ENCODE data around the gene ZNF771. TPM values are rescaled to one million over a fixed set of nuclear protein-coding genes. Genes with fewer than 3 reads are reported as not detected.

The ZNF771 gene
- total RNA-seq, 2 experiments from 2014 or later, result 5.4 to 5.7 TPM

GRCh38 chr16:30418350-30419181, 11.2 kb downstream of the ZNF771 start:
- H3K36me3 Mint-ChIP-seq, result peaks cover 33% of the 10 kb centered on the region
- H3K9me3 Mint-ChIP-seq, result no peaks in the 10 kb centered on the region
- H3K4me3 Mint-ChIP-seq, result peak overlapping the region; percentile 58
- DNase-seq, result no peak
- H3K4me1 Mint-ChIP-seq (ENCODE audit: low read depth), result peaks cover 28% of the 10 kb centered on the region
- ChIA-PET POLR2A (interaction anchor here (0.7 to 1.9 kb wide), 20 partner anchors 9 to 353 kb away, joined by 3 to 22 read pairs (median 4); partner anchors contain the start of genes ALDOA, CD2BP2, DCTPP1 and SEPHS2), CTCF (interaction anchor here (0.5 to 6.0 kb wide), 21 partner anchors 10 to 362 kb away, joined by 3 to 48 read pairs (median 4); partner anchors contain the start of genes DCTPP1, TBX6, ZNF48 and ZNF688)
- intact Hi-C loops (cut with micrococcal nuclease), result no loop called here
- no peak overlapping the region for H3K27ac Mint-ChIP-seq
- H3K27me3 Mint-ChIP-seq, result no peaks in the 10 kb centered on the region

DNA sequence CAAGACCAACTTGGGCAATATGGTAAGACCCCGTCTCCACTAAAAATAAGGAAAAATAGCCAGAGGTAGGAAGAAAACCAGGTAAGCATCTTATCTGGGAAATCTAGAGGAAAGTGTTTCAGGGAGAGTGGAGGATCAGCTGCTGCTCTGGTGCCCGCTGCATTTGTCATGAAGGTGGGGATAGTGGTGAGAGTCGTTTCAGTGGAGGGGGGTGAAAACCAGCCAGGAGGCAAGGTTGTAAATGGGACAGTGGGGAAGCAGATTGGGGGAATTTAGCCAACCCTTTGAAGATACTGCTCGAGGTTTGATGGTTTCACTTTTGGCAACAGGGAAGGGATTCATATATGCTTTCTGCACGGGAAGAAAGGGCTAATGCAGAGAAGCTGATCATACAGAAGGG, 13.6 kb downstream of the ZNF771 start:
- no peak for DNase-seq
- H3K4me3 Mint-ChIP-seq, result no peak overlapping the region
- no peak overlapping the region for H3K27ac Mint-ChIP-seq
- CTCF ChIA-PET, result interaction anchor here (1.2 to 6.0 kb wide), 2 partner anchors 9 to 11 kb away, joined by 4 to 46 read pairs; partner anchors contain the start of gene DCTPP1
- POLR2A ChIA-PET, result interaction anchor here (1.3 kb wide), 1 partner anchor 9 kb away, joined by 6 read pairs; the partner anchor contains the start of gene DCTPP1
- H3K27me3 Mint-ChIP-seq, result no peaks in the 10 kb centered on the region
- intact Hi-C loops (cut with micrococcal nuclease), result no loop called here
- peaks cover 23% of the 10 kb centered on the region for H3K4me1 Mint-ChIP-seq (ENCODE audit: low read depth)
- H3K36me3 Mint-ChIP-seq, result peaks cover 42% of the 10 kb centered on the region
- H3K9me3 Mint-ChIP-seq, result no peaks in the 10 kb centered on the region

GRCh38 chr16:30428055-30428454, 20.6 kb downstream of the ZNF771 start:
- peak overlapping the region; percentile 44 for H3K27ac Mint-ChIP-seq
- CTCF ChIA-PET, result interaction anchor here (1.0 to 3.2 kb wide), 2 partner anchors 45 to 201 kb away, joined by 3 to 36 read pairs; partner anchors contain the start of gene ITGAL
- peaks cover 32% of the 10 kb centered on the region for H3K36me3 Mint-ChIP-seq
- H3K4me3 Mint-ChIP-seq, result peak overlapping the region; percentile 20
- H3K9me3 Mint-ChIP-seq, result no peaks in the 10 kb centered on the region
- POLR2A ChIA-PET, result no interaction called here
- H3K27me3 Mint-ChIP-seq, result no peaks in the 10 kb centered on the region
- peaks cover 24% of the 10 kb centered on the region for H3K4me1 Mint-ChIP-seq (ENCODE audit: low read depth)
- DNase-seq, result no peak
- intact Hi-C loops (cut with micrococcal nuclease), result no loop called here

DNA sequence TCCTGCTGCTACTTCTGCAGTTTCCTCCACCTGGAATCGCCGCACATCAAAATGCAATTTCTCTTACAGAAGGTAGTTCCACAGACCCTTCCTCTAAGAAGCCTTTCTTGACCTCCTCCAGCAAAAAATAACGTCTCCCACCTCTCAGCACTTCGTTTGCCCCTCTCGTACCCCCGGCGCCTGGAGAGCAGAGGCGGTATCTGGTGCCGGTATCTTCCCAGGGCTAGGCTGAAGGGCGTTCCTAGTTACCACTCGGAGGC, 21.9 kb downstream of the ZNF771 start:
- POLR2A ChIA-PET, result interaction anchor here (0.8 to 2.5 kb wide), 22 partner anchors 9 to 246 kb away, joined by 3 to 26 read pairs (median 4); partner anchors contain the start of genes CORO1A, FBRS, ITGAL and ZNF689
- no peak for DNase-seq
- Mint-ChIP-seq H3K27me3 (no peaks in the 10 kb centered on the region), H3K4me3 (no peak overlapping the region), H3K9me3 (no peaks in the 10 kb centered on the region), H3K4me1 (ENCODE audit: low read depth) (peaks cover 32% of the 10 kb centered on the region), H3K27ac (no peak overlapping the region), H3K36me3 (peaks cover 24% of the 10 kb centered on the region)
- CTCF ChIA-PET, result interaction anchor here (0.5 to 3.9 kb wide), 62 partner anchors 10 to 605 kb away, joined by 3 to 52 read pairs (median 7); partner anchors contain the start of genes CD2BP2, FBRS, ITGAL and PRR14
- intact Hi-C loops (cut with micrococcal nuclease), result no loop called here

DNA sequence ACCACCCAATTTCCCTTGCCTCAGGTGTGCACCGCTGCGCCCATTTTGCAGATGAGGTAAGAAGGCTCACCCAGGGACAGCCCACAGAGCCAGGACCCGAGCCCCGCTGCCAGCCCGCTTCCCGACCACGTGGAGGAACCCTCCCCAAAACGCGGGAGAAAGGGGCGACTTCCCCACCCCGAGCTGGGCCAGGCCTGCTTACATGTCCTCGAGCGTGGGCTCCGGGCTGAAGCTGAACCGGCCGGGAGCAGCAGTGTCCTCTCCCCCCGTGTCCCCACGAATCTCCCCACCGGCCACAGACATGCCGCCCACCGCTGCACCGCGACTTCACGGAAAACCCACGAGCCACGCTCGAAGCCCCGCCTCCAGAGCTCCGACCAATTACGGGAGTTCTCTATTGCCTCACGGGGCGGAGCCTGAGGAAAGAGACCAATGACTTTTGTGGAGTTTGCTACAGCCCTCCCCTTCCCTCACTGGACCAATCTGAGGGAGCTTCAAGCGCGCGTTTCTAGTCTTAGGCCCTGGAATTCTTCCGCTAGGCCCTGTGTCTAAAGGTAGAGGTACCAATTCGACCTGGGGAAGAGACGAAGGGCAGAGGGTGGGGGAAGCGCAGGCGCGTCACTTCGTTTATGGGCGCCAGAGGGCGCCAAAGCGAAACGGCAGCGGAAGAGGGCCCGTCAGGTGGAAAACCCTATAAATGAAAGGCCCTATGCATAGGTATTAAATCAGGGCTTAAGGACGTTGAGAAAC, 22.4 kb downstream of the ZNF771 start, which contains the start of gene DCTPP1:
Gene DCTPP1, minus strand, starts transcription at position 353 of the 750 bp plus-strand sequence. Its CDS starts 50 bp downstream, at position 303.
- POLR2A ChIA-PET, result interaction anchor here (0.7 to 2.5 kb wide), 23 partner anchors 10 to 247 kb away, joined by 3 to 26 read pairs (median 4); partner anchors contain the start of genes CORO1A, FBRS, ITGAL and SEPTIN1
- Mint-ChIP-seq H3K9me3 (no peaks in the 10 kb centered on the region), H3K4me3 (no peak within 1 kb of the TSS), H3K4me1 (ENCODE audit: low read depth) (peaks cover 35% of the 10 kb centered on the region), H3K36me3 (peaks cover 20% of the 10 kb centered on the region), H3K27ac (no peak within 1 kb of the TSS), H3K27me3 (no peaks in the 10 kb centered on the region)
- CTCF ChIA-PET, result interaction anchor here (0.5 to 3.9 kb wide), 63 partner anchors 10 to 605 kb away, joined by 3 to 52 read pairs (median 7); partner anchors contain the start of genes CD2BP2, FBRS, ITGAL and PRR14
- intact Hi-C loops (cut with micrococcal nuclease), result loop anchor here (5.0 kb wide), 5 partner anchors 107 to 267 kb away; partner anchors contain the start of genes SRCAP, ZNF689 and ZNF764
- peak; percentile 97 for DNase-seq

DNA sequence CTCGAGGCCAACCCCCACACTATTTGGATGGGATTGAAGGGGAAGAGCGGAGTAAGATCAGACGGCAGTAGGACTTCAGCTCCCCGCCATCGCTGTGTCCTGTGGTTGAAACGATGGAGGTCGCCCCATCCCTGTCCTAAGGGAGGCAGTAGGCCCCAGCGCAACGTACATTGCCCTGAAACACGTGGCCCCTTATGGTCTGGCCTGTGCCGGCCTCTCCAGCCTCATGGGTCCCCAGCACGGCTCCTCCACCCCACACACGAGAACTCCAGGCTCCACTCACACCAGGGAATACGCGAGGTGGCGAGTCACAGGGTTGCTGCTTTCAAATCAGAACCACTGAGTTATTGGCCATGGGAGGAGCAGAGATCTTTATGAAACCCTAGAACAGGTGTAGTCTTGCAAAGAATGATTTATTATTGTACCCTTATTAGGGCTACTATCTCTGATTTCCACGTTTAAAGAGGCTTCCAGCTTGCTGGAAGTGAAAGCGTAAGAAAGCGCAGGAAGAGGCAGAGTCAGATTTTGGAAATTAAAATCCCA, 23.1 kb downstream of the ZNF771 start:
- H3K27me3 Mint-ChIP-seq, result no peaks in the 10 kb centered on the region
- H3K9me3 Mint-ChIP-seq, result no peaks in the 10 kb centered on the region
- H3K4me1 Mint-ChIP-seq (ENCODE audit: low read depth), result peaks cover 38% of the 10 kb centered on the region
- H3K36me3 Mint-ChIP-seq, result peaks cover 19% of the 10 kb centered on the region
- ChIA-PET POLR2A (interaction anchor here (0.7 to 2.5 kb wide), 22 partner anchors 10 to 247 kb away, joined by 3 to 26 read pairs (median 4); partner anchors contain the start of genes CORO1A, FBRS, ITGAL and SEPTIN1), CTCF (interaction anchor here (0.9 to 3.9 kb wide), 44 partner anchors 9 to 375 kb away, joined by 3 to 52 read pairs (median 8); partner anchors contain the start of genes CD2BP2, FBRS, ITGAL and PRR14)
- intact Hi-C loops (cut with micrococcal nuclease), result loop anchor here (5.0 kb wide), 5 partner anchors 107 to 267 kb away; partner anchors contain the start of genes SRCAP, ZNF689 and ZNF764
- DNase-seq, result peak; percentile 61
- no peak overlapping the region for H3K27ac Mint-ChIP-seq
- H3K4me3 Mint-ChIP-seq, result no peak overlapping the region

DNA sequence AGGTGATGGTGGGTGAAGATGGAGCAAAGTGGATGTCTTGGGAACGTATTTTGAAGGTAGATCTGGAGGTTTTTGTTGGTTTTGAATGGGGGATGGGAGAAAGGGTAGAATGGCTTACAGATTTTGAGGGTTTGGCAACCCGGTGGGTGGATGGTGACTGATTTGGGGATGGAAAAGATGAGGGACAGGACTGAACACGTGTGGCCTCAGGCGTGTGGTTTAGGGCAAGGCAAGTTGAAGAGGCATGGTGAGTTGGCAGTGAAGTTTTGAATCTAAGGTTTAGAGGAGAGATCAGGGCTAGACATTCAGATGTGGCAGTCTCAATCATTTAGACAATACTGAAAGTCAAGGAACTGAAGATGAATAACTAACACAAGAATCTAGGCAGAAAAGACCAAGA, 27.4 kb downstream of the ZNF771 start:
- DNase-seq, result peak; percentile 93
- CTCF ChIA-PET, result interaction anchor here (1.0 kb wide), 1 partner anchor 38 kb away, joined by 6 read pairs; the partner anchor contains the start of gene ITGAL
- Mint-ChIP-seq H3K4me3 (peak overlapping the region; percentile 7), H3K27me3 (no peaks in the 10 kb centered on the region), H3K36me3 (no peaks in the 10 kb centered on the region), H3K9me3 (no peaks in the 10 kb centered on the region), H3K4me1 (ENCODE audit: low read depth) (peaks cover 24% of the 10 kb centered on the region), H3K27ac (peak overlapping the region; percentile 80)
- intact Hi-C loops (cut with micrococcal nuclease), result loop anchor here (1.0 to 5.0 kb wide), 7 partner anchors 10 to 262 kb away; partner anchors contain the start of genes SEPHS2, SRCAP, ZNF689 and ZNF764
- POLR2A ChIA-PET, result interaction anchor here (0.7 to 1.4 kb wide), 3 partner anchors 10 to 22 kb away, joined by 3 to 6 read pairs (median 5); partner anchors contain the start of gene SEPHS2

GRCh38 chr16:30437511-30438046, 30.2 kb downstream of the ZNF771 start:
- intact Hi-C loops (cut with micrococcal nuclease), result no loop called here
- ChIA-PET CTCF (interaction anchor here (0.6 to 2.1 kb wide), 3 partner anchors 12 to 190 kb away, joined by 3 to 9 read pairs (median 4); no protein-coding TSS in a partner anchor), POLR2A (no interaction called here)
- Mint-ChIP-seq H3K36me3 (no peaks in the 10 kb centered on the region), H3K4me3 (no peak overlapping the region), H3K9me3 (no peaks in the 10 kb centered on the region), H3K27ac (no peak overlapping the region), H3K4me1 (ENCODE audit: low read depth) (peaks cover 26% of the 10 kb centered on the region), H3K27me3 (no peaks in the 10 kb centered on the region)
- DNase-seq, result no peak

- CTCF ChIA-PET, result interaction anchor here (0.9 to 2.3 kb wide), 3 partner anchors 9 to 160 kb away, joined by 3 to 9 read pairs (median 8); partner anchors contain the start of gene DCTPP1
Observed at GRCh38 chr16:30438835-30439234, 31.4 kb downstream of the ZNF771 start.

DNA sequence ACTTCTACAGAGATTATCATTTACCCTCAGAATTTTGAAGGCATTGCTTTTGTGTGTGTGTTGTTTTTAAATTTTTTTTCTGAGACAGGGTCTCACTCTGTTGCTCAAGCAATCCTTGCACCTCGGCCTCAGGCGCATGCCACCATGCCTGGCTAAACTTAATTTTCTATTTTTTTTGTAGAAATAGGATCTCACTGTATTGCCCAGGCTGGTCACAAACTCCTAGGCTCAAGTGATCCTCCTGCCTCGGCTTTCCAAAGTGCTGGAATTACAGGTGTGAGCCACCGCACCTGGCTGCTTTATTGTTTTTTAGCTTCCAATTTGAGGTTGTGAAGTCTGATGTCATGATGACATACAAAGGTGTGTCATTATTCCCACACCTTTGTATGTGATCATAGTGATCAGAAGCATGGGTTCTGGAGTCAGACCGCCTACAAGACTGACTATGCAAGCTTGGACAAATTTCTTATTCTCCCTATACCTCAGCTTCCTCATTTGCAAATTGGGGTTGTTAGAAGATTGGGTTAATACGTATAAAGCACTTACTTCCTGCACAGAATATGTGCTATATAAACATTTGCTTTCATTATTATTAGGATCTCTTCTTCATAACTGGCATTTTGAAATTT, 32.4 kb downstream of the ZNF771 start:
- H3K9me3 Mint-ChIP-seq, result no peaks in the 10 kb centered on the region
- ChIA-PET POLR2A (interaction anchor here (0.6 kb wide), 1 partner anchor 372 kb away, joined by 4 read pairs; no protein-coding TSS in a partner anchor), CTCF (interaction anchor here (2.3 kb wide), 1 partner anchor 10 kb away, joined by 8 read pairs; the partner anchor contains the start of gene DCTPP1)
- peaks cover 18% of the 10 kb centered on the region for H3K36me3 Mint-ChIP-seq
- intact Hi-C loops (cut with micrococcal nuclease), result no loop called here
- no peaks in the 10 kb centered on the region for H3K27me3 Mint-ChIP-seq
- H3K4me3 Mint-ChIP-seq, result no peak overlapping the region
- H3K4me1 Mint-ChIP-seq (ENCODE audit: low read depth), result peaks cover 32% of the 10 kb centered on the region
- DNase-seq, result no peak
- H3K27ac Mint-ChIP-seq, result no peak overlapping the region

More at GRCh38 chr16:30438835-30439234, 31.4 kb downstream of the ZNF771 start:
- intact Hi-C loops (cut with micrococcal nuclease), result no loop called here
- POLR2A ChIA-PET, result no interaction called here
- no peaks in the 10 kb centered on the region for H3K9me3 Mint-ChIP-seq
- H3K27me3 Mint-ChIP-seq, result no peaks in the 10 kb centered on the region
- H3K4me1 Mint-ChIP-seq (ENCODE audit: low read depth), result peaks cover 32% of the 10 kb centered on the region
- no peak overlapping the region for H3K27ac Mint-ChIP-seq
- peaks cover 9% of the 10 kb centered on the region for H3K36me3 Mint-ChIP-seq
- DNase-seq, result no peak
- no peak overlapping the region for H3K4me3 Mint-ChIP-seq

Measured in activated CD4-positive, alpha-beta memory T cell treated with anti-CD3 and anti-CD28 coated beads for 36 hours (primary cell).